ENCODE results near the gene C2orf92.

The C2orf92 gene

GRCh38 chr2:97699765-97700444 is 30.4 kb downstream of the C2orf92 start:
- Histone ChIP-seq H3K9me3 (ENCODE audit: low read length) (no peaks in the 10 kb centered on the region), H3K27me3 (ENCODE audit: insufficient read depth, low read length) (no peaks in the 10 kb centered on the region), H3K9ac (ENCODE audit: low read length) (no peak overlapping the region; the same call in 1 of the 2 replicates), H3K36me3 (ENCODE audit: insufficient read depth, low read length) (no peaks in the 10 kb centered on the region), H3K4me3 (ENCODE audit: low read depth, low read length, poor library complexity, severe bottlenecking) (no peak overlapping the region), H2AFZ (ENCODE audit: low read length) (no peak overlapping the region), H4K20me1 (ENCODE audit: insufficient read depth, low read length) (no peaks in the 10 kb centered on the region), H3K4me1 (ENCODE audit: insufficient read depth, low read length, severe bottlenecking) (no peaks in the 10 kb centered on the region), H3K27ac (ENCODE audit: low read depth, low read length, poor library complexity, severe bottlenecking) (no peak overlapping the region), H3K4me2 (ENCODE audit: low read length) (no peak overlapping the region), H3K79me2 (ENCODE audit: insufficient read depth, low read length) (no peaks in the 10 kb centered on the region), H3F3A (ENCODE audit: insufficient read depth, low read length) (no peaks in the 10 kb centered on the region), H3K9me2 (ENCODE audit: low read depth, low read length) (no peaks in the 10 kb centered on the region)
- TF ChIP-seq CTCF (IDR thresholded peaks at IDR 0.05; ENCODE audit: low read length) (peak; percentile 64), EZH2 (IDR thresholded peaks at IDR 0.05; ENCODE audit: borderline replicate concordance, low read length) (no peak)

- no peaks in the 10 kb centered on the region for H3K4me1 ChIP-seq (ENCODE audit: insufficient read depth, low read length, severe bottlenecking)
- H3K4me2 ChIP-seq (ENCODE audit: low read length): no peak overlapping the region
- H3K36me3 ChIP-seq (ENCODE audit: insufficient read depth, low read length): no peaks in the 10 kb centered on the region
- H3K4me3 ChIP-seq (ENCODE audit: low read depth, low read length, poor library complexity, severe bottlenecking): no peak overlapping the region
- no peak overlapping the region for H3K27ac ChIP-seq (ENCODE audit: low read depth, low read length, poor library complexity, severe bottlenecking)
- H4K20me1 ChIP-seq (ENCODE audit: insufficient read depth, low read length): no peaks in the 10 kb centered on the region
- TF ChIP-seq CTCF (IDR thresholded peaks at IDR 0.05; ENCODE audit: low read length): no peak
- TF ChIP-seq EZH2 (IDR thresholded peaks at IDR 0.05; ENCODE audit: borderline replicate concordance, low read length): no peak
- no peak overlapping the region for H2AFZ ChIP-seq (ENCODE audit: low read length)
- no peaks in the 10 kb centered on the region for H3F3A ChIP-seq (ENCODE audit: insufficient read depth, low read length)
- H3K9me2 ChIP-seq (ENCODE audit: low read depth, low read length): no peaks in the 10 kb centered on the region
- H3K9me3 ChIP-seq (ENCODE audit: low read length): no peaks in the 10 kb centered on the region
- H3K9ac ChIP-seq (ENCODE audit: low read length): no peak overlapping the region
- H3K79me2 ChIP-seq (ENCODE audit: insufficient read depth, low read length): no peaks in the 10 kb centered on the region
- H3K27me3 ChIP-seq (ENCODE audit: insufficient read depth, low read length): no peaks in the 10 kb centered on the region
Measured at GRCh38 chr2:97701186-97701585, 31.7 kb downstream of the C2orf92 start.

DNA sequence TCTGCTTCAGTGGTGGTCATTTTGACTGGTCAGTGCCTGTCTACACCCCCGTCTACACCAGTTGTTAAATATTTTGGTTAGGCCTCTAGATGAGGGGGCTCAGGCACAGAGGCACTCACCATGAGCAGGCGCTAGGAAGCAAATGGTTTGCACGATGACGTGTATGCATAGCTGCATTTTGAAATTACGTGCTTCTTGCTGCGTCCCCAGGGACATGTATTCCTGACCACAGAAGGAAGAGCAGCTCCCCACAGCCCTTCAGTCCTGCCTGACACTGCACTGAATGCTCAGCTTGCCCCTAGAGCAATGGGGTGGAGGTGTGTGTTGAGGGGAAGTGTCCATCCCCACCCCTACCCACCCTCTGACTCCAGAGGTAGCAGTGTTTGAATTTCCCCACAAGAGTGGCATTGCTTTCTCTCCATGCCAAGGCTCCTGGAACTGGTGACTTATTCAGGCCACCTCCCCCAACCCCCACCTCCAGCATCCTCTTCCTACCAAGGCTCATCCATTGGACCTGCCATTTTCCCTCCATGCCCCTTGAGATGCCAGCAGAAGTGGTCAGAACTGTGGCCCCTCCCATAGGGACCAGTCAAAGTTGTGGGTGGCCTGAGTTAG is 32.4 kb downstream of the C2orf92 start:
- Histone ChIP-seq H4K20me1 (ENCODE audit: insufficient read depth, low read length) (no peaks in the 10 kb centered on the region), H2AFZ (ENCODE audit: low read length) (no peak overlapping the region)

More for the DNA sequence above, 32.4 kb downstream of the C2orf92 start:
- Histone ChIP-seq H3K9me3 (ENCODE audit: low read length) (no peaks in the 10 kb centered on the region), H3K9ac (ENCODE audit: low read length) (no peak overlapping the region), H3K36me3 (ENCODE audit: insufficient read depth, low read length) (no peaks in the 10 kb centered on the region), H3K4me1 (ENCODE audit: insufficient read depth, low read length, severe bottlenecking) (no peaks in the 10 kb centered on the region), H3K4me2 (ENCODE audit: low read length) (no peak overlapping the region), H3K27ac (ENCODE audit: low read depth, low read length, poor library complexity, severe bottlenecking) (no peak overlapping the region), H3F3A (ENCODE audit: insufficient read depth, low read length) (no peaks in the 10 kb centered on the region), H3K79me2 (ENCODE audit: insufficient read depth, low read length) (no peaks in the 10 kb centered on the region), H3K9me2 (ENCODE audit: low read depth, low read length) (no peaks in the 10 kb centered on the region), H3K4me3 (ENCODE audit: low read depth, low read length, poor library complexity, severe bottlenecking) (no peak overlapping the region), H3K27me3 (ENCODE audit: insufficient read depth, low read length) (no peaks in the 10 kb centered on the region)
- TF ChIP-seq CTCF (IDR thresholded peaks at IDR 0.05; ENCODE audit: low read length) (no peak), EZH2 (IDR thresholded peaks at IDR 0.05; ENCODE audit: borderline replicate concordance, low read length) (no peak)
